ENCODE results near the gene DNLZ. TPM values are rescaled to one million over a fixed set of nuclear protein-coding genes. Genes with fewer than 3 reads are reported as not detected.

DNLZ gene
- total RNA-seq, 1 donor from 2014 or later = 17.4 TPM

DNA sequence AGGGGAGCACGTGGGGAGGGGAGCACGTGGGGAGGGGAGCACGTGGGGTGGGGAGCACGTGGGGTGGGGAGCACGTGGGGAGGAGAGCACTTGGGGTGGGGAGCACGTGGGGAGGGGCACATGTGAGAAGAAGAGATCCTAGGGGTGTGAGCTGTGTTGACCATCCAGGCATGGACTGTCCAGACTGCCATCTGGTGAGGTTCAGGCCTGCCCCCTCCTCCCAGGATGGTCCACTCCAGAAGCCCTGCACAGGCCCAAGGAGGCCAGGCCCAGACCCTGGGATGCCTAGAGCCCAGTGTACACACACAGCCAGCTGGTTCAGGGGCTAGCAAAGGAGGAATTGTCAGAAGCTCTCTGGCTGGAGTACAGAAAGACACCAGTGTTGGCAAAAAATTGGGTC lies 34.1 kb upstream of the DNLZ start:
- DNase-seq (ENCODE audit: low read depth) (no peak), FAIRE-seq (no peak)
- Histone ChIP-seq H3K4me3 (ENCODE audit: low read depth, low read length) (no peak overlapping the region), H3K36me3 (ENCODE audit: control insufficient read depth, insufficient read depth, low read length) (peaks cover 45% of the 10 kb centered on the region), H3K27me3 (ENCODE audit: control insufficient read depth, insufficient read depth, low read length) (no peaks in the 10 kb centered on the region)
- TF ChIP-seq, protein P1, sequence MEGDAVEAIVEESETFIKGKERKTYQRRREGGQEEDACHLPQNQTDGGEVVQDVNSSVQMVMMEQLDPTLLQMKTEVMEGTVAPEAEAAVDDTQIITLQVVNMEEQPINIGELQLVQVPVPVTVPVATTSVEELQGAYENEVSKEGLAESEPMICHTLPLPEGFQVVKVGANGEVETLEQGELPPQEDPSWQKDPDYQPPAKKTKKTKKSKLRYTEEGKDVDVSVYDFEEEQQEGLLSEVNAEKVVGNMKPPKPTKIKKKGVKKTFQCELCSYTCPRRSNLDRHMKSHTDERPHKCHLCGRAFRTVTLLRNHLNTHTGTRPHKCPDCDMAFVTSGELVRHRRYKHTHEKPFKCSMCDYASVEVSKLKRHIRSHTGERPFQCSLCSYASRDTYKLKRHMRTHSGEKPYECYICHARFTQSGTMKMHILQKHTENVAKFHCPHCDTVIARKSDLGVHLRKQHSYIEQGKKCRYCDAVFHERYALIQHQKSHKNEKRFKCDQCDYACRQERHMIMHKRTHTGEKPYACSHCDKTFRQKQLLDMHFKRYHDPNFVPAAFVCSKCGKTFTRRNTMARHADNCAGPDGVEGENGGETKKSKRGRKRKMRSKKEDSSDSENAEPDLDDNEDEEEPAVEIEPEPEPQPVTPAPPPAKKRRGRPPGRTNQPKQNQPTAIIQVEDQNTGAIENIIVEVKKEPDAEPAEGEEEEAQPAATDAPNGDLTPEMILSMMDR (IDR thresholded peaks at IDR 0.05; ENCODE audit: insufficient read depth, low read length, severe bottlenecking) = no peak

DNA sequence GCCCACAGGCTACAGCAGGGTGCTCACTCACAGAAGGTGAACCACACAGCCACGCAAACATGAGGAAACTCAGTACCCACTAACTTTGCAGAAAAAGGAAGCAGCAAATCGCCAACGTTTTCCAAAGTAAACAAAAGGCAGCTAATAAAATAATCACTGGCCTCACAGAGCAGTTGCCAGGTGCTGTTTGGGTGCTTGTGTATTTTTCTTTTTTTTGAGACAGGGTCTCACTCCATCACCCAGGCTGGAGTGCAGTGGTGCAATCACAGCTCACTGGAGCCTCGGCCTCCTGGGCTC lies 32.6 kb upstream of the DNLZ start:
- Histone ChIP-seq H3K27me3 (ENCODE audit: control insufficient read depth, insufficient read depth, low read length) (no peaks in the 10 kb centered on the region), H3K4me3 (ENCODE audit: low read depth, low read length) (no peak overlapping the region), H3K36me3 (ENCODE audit: control insufficient read depth, insufficient read depth, low read length) (peaks cover 53% of the 10 kb centered on the region)
- TF ChIP-seq, protein P1 (IDR thresholded peaks at IDR 0.05; ENCODE audit: insufficient read depth, low read length, severe bottlenecking) = no peak
- FAIRE-seq (no peak), DNase-seq (ENCODE audit: low read depth) (no peak)

DNA sequence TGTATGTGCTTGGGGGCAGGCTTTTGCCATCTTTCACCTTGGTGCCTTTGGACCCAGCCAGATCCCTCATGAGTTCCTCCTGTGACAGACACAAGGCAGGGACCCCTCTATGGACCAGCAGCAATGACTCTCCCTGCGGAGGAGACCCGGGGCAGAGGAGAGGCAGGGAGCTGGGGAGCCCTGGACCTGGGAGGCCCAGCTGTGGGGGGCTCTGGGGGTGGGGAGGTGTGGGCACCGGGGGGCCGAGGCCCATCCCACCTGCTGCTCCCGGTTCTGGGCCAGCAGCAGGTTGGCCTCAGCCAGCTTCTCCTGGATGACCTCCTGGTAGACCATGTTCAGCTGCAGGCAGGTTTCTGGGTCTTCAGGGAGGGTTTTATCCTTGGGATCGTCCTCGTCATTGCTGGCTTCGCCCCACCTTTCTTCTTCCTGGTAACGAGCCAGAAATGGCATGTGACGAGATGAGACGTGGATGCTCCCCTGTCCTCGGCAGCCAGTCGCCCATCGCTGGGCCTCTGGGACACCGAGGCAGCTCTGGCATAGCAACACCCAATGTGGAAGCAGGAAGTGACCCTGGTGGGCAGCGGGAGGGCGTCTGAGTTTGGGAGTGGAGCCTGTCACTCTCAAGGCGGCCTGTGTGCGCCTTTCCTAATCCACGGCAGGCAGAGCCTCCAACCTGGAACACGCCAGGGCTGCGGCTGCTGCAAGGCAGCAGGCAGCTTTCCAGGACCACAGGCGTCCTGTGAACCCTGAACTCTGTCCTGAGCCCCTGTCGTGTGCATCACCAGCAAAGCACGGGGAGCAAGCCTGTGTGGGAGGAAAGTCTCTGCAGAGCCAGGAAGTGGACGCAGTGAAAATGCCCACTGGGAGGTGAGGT lies 32.0 kb upstream of the DNLZ start:
- Histone ChIP-seq H3K4me3 (ENCODE audit: low read depth, low read length) (no peak overlapping the region), H3K27me3 (ENCODE audit: control insufficient read depth, insufficient read depth, low read length) (no peaks in the 10 kb centered on the region), H3K36me3 (ENCODE audit: control insufficient read depth, insufficient read depth, low read length) (peaks cover 53% of the 10 kb centered on the region)
- no peak for FAIRE-seq
- TF ChIP-seq, protein P1 (IDR thresholded peaks at IDR 0.05; ENCODE audit: insufficient read depth, low read length, severe bottlenecking) = no peak
- DNase-seq (ENCODE audit: low read depth) = no peak

DNA sequence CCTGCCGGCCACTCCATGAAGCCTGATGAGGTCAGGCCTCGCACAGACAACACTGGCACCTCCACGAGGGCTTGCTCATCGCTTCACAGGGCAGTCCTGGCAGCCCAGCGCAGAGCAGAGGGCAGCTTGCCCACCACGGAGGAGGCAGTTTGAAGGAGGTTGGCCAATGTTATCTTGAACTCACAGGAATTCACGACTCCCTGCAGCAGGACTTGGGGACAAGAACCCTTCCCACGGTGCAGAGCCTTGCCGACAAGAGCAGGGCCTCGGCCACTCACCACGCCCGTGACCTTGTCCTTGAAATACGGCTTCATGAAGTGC lies 31.4 kb upstream of the DNLZ start:
- H3K36me3 ChIP-seq (ENCODE audit: control insufficient read depth, insufficient read depth, low read length) = peaks cover 53% of the 10 kb centered on the region
- TF ChIP-seq, protein P1 (IDR thresholded peaks at IDR 0.05; ENCODE audit: insufficient read depth, low read length, severe bottlenecking) = no peak
- no peak overlapping the region for H3K4me3 ChIP-seq (ENCODE audit: low read depth, low read length)
- no peaks in the 10 kb centered on the region for H3K27me3 ChIP-seq (ENCODE audit: control insufficient read depth, insufficient read depth, low read length)
- DNase-seq (ENCODE audit: low read depth) (no peak), FAIRE-seq (peak; percentile 89)

DNA sequence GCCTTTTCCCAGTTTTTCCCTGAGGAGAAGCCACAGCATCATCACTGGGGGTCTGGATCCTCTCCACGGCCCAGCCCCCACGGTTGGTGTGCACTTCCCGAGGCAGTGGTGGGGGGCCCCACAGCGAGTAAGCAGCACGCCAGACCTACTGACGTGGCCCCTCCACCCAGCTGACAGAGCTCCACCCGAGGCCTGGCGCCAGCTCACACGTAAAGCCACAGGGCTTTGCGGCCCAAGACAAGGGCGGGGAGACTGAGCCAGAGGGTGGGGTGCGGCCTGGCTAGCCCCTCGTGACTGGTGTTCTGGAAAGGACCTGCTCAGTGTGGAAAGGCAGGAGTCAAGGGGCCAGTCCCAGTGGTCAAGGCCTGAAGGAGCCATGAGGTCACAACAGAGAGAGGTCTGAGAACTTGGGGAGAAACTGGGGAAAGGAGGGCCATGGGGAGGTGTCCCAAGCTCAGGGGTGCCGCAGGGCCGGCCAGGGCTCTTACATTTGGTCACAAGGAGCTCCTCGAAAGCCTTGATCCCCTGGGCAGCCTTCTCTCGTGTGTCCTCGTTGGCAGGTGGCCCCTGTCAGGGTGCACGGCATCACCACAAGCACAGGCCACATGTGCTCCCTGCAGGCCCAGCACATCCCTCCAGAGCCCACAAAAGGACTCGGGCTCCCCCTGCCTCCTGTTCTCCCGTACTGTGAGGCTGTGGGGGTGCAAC lies 30.9 kb upstream of the DNLZ start:
- TF ChIP-seq, protein P1 (IDR thresholded peaks at IDR 0.05; ENCODE audit: insufficient read depth, low read length, severe bottlenecking) = no peak
- no peak for DNase-seq (ENCODE audit: low read depth)
- Histone ChIP-seq H3K36me3 (ENCODE audit: control insufficient read depth, insufficient read depth, low read length) (peaks cover 54% of the 10 kb centered on the region), H3K27me3 (ENCODE audit: control insufficient read depth, insufficient read depth, low read length) (no peaks in the 10 kb centered on the region), H3K4me3 (ENCODE audit: low read depth, low read length) (no peak overlapping the region)
- no peak for FAIRE-seq

Data from bronchial epithelial cell (primary cell).